Neural progenitor cell (in vitro differentiated cells): ENCODE results near the gene GRIPAP1. TPM values are rescaled to one million over a fixed set of nuclear protein-coding genes. Genes with fewer than 3 reads are reported as not detected.

Source experiments
- DNase-seq: peaks from one replicate; pipeline ENCODE4 v3.0.0-alpha.2; 2016; ENCODE audit warnings: low spot score
- H2AFZ ChIP-seq: fragments of 200-600 bp; sonication (generic); replicated peaks from 2 replicates; pipeline ENCODE4 v1.6.1; 2016; ENCODE audit warnings: antibody characterized with exemption
- H3F3A ChIP-seq: fragments of 200-600 bp; sonication (generic); 2 replicates; pipeline ENCODE4 v1.6.1; 2016; ENCODE audit warnings: antibody characterized with exemption, low read depth
- H3K27ac ChIP-seq: fragments of 200-600 bp; sonication (generic); 2 replicates; pipeline ENCODE4 v1.5.1; 2016; ENCODE audit warnings: mild to moderate bottlenecking
- H3K27me3 ChIP-seq: fragments of 200-600 bp; sonication (generic); 2 replicates; pipeline ENCODE4 v1.6.1; 2016; ENCODE audit warnings: mild to moderate bottlenecking, moderate library complexity
- H3K36me3 ChIP-seq: fragments of 200-600 bp; sonication (generic); 2 replicates; pipeline ENCODE4 v1.5.1; 2016
- H3K4me1 ChIP-seq: fragments of 200-600 bp; sonication (generic); 2 replicates; pipeline ENCODE4 v1.6.1; 2016; ENCODE audit warnings: mixed run types
- H3K4me2 ChIP-seq: fragments of 200-600 bp; sonication (generic); 2 replicates; pipeline ENCODE4 v1.6.1; 2016
- H3K4me3 ChIP-seq: fragments of 200-600 bp; sonication (generic); 2 replicates; pipeline ENCODE4 v1.5.1; 2016
- H3K79me2 ChIP-seq: fragments of 200-600 bp; sonication (generic); 2 replicates; pipeline ENCODE4 v1.6.1; 2016; ENCODE audit warnings: low read depth
- H3K9ac ChIP-seq: fragments of 200-600 bp; sonication (generic); 2 replicates; pipeline ENCODE4 v1.6.1; 2016
- H3K9me3 ChIP-seq: fragments of 200-600 bp; sonication (generic); 2 replicates; pipeline ENCODE4 v1.5.1; 2016; ENCODE audit warnings: low read depth
- H4K20me1 ChIP-seq: fragments of 200-600 bp; sonication (generic); 2 replicates; pipeline ENCODE4 v1.6.1; 2016; ENCODE audit warnings: low read depth
- H3K27ac Mint-ChIP-seq: 3 replicates; pipeline ENCODE4 v1.8.0; 2021; ENCODE audit warnings: mixed read lengths
- H3K27me3 Mint-ChIP-seq: 2 replicates; pipeline ENCODE4 v1.8.0; 2022; ENCODE audit warnings: low read depth, mild to moderate bottlenecking, inconsistent platforms, moderate library complexity, mixed read lengths; ENCODE audit not compliant: insufficient read depth
- H3K36me3 Mint-ChIP-seq: 3 replicates; pipeline ENCODE4 v1.8.0; 2021; ENCODE audit warnings: mixed read lengths
- H3K4me1 Mint-ChIP-seq: 3 replicates; pipeline ENCODE4 v1.8.0; 2021; ENCODE audit warnings: mixed read lengths
- H3K4me3 Mint-ChIP-seq: 3 replicates; pipeline ENCODE4 v1.8.0; 2021; ENCODE audit warnings: mild to moderate bottlenecking, moderate library complexity, mixed read lengths
- H3K9me3 Mint-ChIP-seq: 3 replicates; pipeline ENCODE4 v1.8.0; 2020; ENCODE audit warnings: mixed read lengths
- CTCF ChIP-seq: fragments of 200-600 bp; sonication (generic); IDR thresholded peaks from 2 replicates; pipeline ENCODE4 v1.5.1; 2017; ENCODE audit warnings: antibody characterized with exemption, mild to moderate bottlenecking
- EZH2 ChIP-seq: fragments of 200-600 bp; sonication (generic); IDR thresholded peaks from 2 replicates; pipeline ENCODE4 v1.6.1; 2017; ENCODE audit warnings: antibody characterized with exemption, mild to moderate bottlenecking, moderate library complexity
- EZH2phosphoT487 ChIP-seq: fragments of 200-600 bp; sonication (generic); IDR thresholded peaks from 2 replicates; pipeline ENCODE4 v1.6.1; 2017; ENCODE audit warnings: antibody characterized with exemption
- total RNA-seq: library from RNA; depleted of rRNA; stranded (reverse); fragments of >200 nt; gene quantifications from 2 replicates; pipeline ENCODE4 v1.2.3, GENCODE V29; 2015; ENCODE audit warnings: low replicate concordance

GRIPAP1 gene
- total RNA-seq, 1 donor from 2014 or later, result 30.1 TPM

GRCh38 chrX:48996969-48997368, 5.1 kb downstream of the GRIPAP1 start:
- Histone ChIP-seq H4K20me1 (peaks cover 8% of the 10 kb centered on the region), H3K4me3 (no peak overlapping the region), H3F3A (no peaks in the 10 kb centered on the region), H3K27ac (no peak overlapping the region), H2AFZ (no peak overlapping the region), H3K36me3 (no peaks in the 10 kb centered on the region), H3K9ac (no peak overlapping the region), H3K4me1 (no peaks in the 10 kb centered on the region), H3K79me2 (peaks cover 15% of the 10 kb centered on the region), H3K4me2 (no peak overlapping the region), H3K9me3 (no peaks in the 10 kb centered on the region), H3K27me3 (no peaks in the 10 kb centered on the region)
- Mint-ChIP-seq H3K36me3 (peaks cover 5% of the 10 kb centered on the region), H3K9me3 (peaks cover 3% of the 10 kb centered on the region), H3K4me3 (no peak overlapping the region), H3K27ac (no peak overlapping the region), H3K4me1 (peaks cover 11% of the 10 kb centered on the region), H3K27me3 (peaks cover 6% of the 10 kb centered on the region)
- TF ChIP-seq EZH2 (no peak), EZH2phosphoT487 (no peak), CTCF (no peak)
- peak; percentile 51 for DNase-seq

GRCh38 chrX:48992341-48992740, 9.7 kb downstream of the GRIPAP1 start:
- TF ChIP-seq CTCF (no peak), EZH2 (no peak), EZH2phosphoT487 (no peak)
- no peaks in the 10 kb centered on the region for H3K9me3 ChIP-seq
- Mint-ChIP-seq H3K9me3 (peaks cover 2% of the 10 kb centered on the region), H3K4me1 (no peaks in the 10 kb centered on the region), H3K27ac (no peak overlapping the region), H3K27me3 (peaks cover 7% of the 10 kb centered on the region), H3K36me3 (peaks cover 4% of the 10 kb centered on the region), H3K4me3 (no peak overlapping the region)
- no peaks in the 10 kb centered on the region for H3K4me1 ChIP-seq
- H3K4me3 ChIP-seq, result no peak overlapping the region
- H2AFZ ChIP-seq, result no peak overlapping the region
- no peaks in the 10 kb centered on the region for H3K27me3 ChIP-seq
- H3F3A ChIP-seq, result no peaks in the 10 kb centered on the region
- no peak overlapping the region for H3K9ac ChIP-seq
- H4K20me1 ChIP-seq, result peaks cover 3% of the 10 kb centered on the region
- no peaks in the 10 kb centered on the region for H3K79me2 ChIP-seq
- no peaks in the 10 kb centered on the region for H3K36me3 ChIP-seq
- no peak overlapping the region for H3K27ac ChIP-seq
- no peak overlapping the region for H3K4me2 ChIP-seq
- DNase-seq, result no peak

- Histone ChIP-seq H2AFZ (no peak overlapping the region), H3K9ac (no peak overlapping the region), H4K20me1 (no peaks in the 10 kb centered on the region), H3K36me3 (no peaks in the 10 kb centered on the region), H3K27ac (no peak overlapping the region), H3K9me3 (no peaks in the 10 kb centered on the region), H3K4me3 (no peak overlapping the region), H3K4me2 (no peak overlapping the region), H3K79me2 (no peaks in the 10 kb centered on the region), H3F3A (no peaks in the 10 kb centered on the region), H3K4me1 (no peaks in the 10 kb centered on the region), H3K27me3 (no peaks in the 10 kb centered on the region)
- H3K27me3 Mint-ChIP-seq, result peaks cover 6% of the 10 kb centered on the region
- H3K9me3 Mint-ChIP-seq, result peaks cover 5% of the 10 kb centered on the region
- H3K36me3 Mint-ChIP-seq, result peaks cover 7% of the 10 kb centered on the region
- no peak for DNase-seq
- no peak overlapping the region for H3K4me3 Mint-ChIP-seq
- TF ChIP-seq EZH2 (no peak), EZH2phosphoT487 (no peak)
- no peaks in the 10 kb centered on the region for H3K4me1 Mint-ChIP-seq
- H3K27ac Mint-ChIP-seq, result no peak overlapping the region
Measured at GRCh38 chrX:48989483-48989882, 12.6 kb downstream of the GRIPAP1 start.

- no peaks in the 10 kb centered on the region for H4K20me1 ChIP-seq
- no peak for DNase-seq
- H3K9ac ChIP-seq, result no peak overlapping the region
- no peaks in the 10 kb centered on the region for H3K36me3 ChIP-seq
- H3K4me1 ChIP-seq, result no peaks in the 10 kb centered on the region
- no peaks in the 10 kb centered on the region for H3K4me1 Mint-ChIP-seq
- no peak overlapping the region for H3K4me2 ChIP-seq
- H3K9me3 ChIP-seq, result no peaks in the 10 kb centered on the region
- H3K4me3 ChIP-seq, result no peak overlapping the region
- no peak overlapping the region for H2AFZ ChIP-seq
- H3K4me3 Mint-ChIP-seq, result no peak overlapping the region
- TF ChIP-seq EZH2 (no peak), EZH2phosphoT487 (no peak), CTCF (no peak)
- no peaks in the 10 kb centered on the region for H3F3A ChIP-seq
- H3K27ac ChIP-seq, result no peak overlapping the region
- H3K79me2 ChIP-seq, result no peaks in the 10 kb centered on the region
- peaks cover 9% of the 10 kb centered on the region for H3K9me3 Mint-ChIP-seq
- no peak overlapping the region for H3K27ac Mint-ChIP-seq
- peaks cover 9% of the 10 kb centered on the region for H3K27me3 Mint-ChIP-seq
- no peaks in the 10 kb centered on the region for H3K27me3 ChIP-seq
- H3K36me3 Mint-ChIP-seq, result peaks cover 15% of the 10 kb centered on the region
Measured at GRCh38 chrX:48983896-48984295, 18.2 kb downstream of the GRIPAP1 start.
